GM19438 (cell line): ENCODE data around the gene ISCA2.
"Not testable (repeated sequence)": the region's sequence is repeated elsewhere in the genome, so short reads cannot be mapped to it uniquely, and the experiment has no call there.

Experiments
- ATAC-seq: cut with Tn5 transposase; IDR thresholded peaks from one replicate; pipeline ENCODE4 v1.9.1; 2021; ENCODE audit warnings: low read depth; ENCODE audit not compliant: unreplicated experiment

The ISCA2 gene

GRCh38 chr14:74493343-74494261, at the start of gene ISCA2:
Gene ISCA2, plus strand, starts transcription at chr14:74493765. Its CDS starts 10 bp downstream, at chr14:74493775.
- ATAC-seq, result peak; percentile 83

DNA sequence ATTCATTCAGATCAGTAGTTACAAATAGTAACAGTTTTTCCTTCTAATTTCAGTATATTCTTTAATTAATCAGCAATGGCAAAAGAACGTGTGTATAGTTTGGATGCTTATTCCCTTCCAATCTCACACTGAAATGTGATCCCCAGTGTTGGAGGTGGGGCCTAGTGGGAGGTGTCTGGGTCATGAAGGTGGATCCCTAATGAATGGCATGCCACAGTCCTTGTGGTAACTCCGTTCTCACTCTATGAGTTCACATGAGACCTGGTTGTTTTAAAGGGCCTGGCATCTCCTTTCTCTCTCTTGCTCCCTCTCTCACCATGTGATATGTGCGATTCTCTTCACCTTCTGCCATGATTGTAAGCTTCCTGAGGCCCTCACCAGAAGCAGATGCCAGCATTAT, 48.7 kb upstream of the ISCA2 start:
- ATAC-seq, result no peak

DNA sequence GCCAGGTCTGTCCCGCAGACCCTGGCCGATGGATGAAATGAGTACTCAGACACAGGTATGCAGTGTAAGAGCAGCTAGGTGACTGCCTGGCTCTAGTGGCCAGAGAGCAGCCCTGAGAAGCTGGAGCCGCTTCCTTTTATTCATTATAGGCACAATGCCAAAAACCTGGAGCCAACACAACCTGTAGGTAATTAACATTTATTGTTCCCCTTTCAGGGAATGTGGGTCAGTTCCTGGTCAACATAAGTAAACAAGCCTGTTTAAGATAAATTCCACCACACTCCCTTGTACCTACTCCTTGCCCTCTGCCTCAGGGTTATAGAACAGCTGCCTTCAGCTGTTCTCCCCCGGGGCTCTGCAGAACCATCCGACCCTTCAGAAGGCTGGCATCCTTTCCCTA, 39.2 kb upstream of the ISCA2 start:
- not testable (repeated sequence) for ATAC-seq

- ATAC-seq, result no peak
Observed at GRCh38 chr14:74456684-74457564, 36.6 kb upstream of the ISCA2 start.

GRCh38 chr14:74457565-74457895, 36.0 kb upstream of the ISCA2 start:
- no peak for ATAC-seq

DNA sequence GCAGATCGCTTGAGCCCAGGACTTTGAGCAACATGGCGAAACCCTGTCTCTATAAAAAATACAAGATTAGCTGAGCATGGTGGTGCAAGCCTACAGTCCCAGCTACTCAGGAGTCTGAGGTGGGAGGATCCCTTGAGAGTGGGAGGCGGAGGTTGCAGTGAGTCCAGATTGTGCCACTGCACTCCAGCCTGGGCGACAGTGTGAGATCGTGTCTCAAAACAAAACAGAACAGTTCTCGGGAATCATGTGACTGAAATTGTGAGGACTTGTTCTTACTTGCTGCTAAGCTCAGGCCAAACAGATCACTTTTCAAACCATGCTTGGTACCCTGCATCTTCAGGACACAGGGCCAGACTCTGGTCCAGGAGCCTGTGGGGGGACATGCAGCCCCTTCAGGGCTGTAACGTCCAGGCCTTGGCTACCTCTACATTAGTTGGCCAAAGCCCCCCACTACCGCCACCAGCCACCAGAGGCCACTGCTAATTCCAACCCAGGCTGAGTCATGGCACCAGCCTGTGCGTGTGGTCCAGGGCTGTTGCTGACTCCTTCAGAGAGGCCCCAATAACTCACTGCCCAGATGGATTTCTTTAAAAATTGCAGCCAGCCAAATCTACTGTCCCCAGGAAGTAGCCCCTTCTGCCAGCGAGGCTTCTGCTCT, 34.1 kb upstream of the ISCA2 start:
- no peak for ATAC-seq

DNA sequence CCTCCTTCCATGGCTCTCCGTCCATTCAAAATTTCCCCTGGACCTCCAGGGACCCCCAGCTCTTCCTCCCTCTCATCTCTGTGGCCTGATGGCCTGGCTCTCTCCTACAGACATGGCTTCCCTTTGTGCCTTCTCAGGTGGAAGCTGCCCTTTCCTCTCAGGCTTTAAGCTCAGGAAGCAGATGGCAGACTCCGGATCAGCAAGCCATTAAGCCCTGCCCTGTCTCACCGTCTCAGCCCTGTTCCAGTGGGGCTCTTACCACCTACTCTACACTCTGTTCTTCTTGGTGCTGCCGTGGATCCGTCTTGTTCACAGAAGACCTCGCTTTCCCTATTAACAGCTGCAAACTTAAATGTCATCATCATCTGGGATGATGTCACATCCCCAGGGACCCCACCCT, 33.6 kb upstream of the ISCA2 start:
- ATAC-seq, result no peak

DNA sequence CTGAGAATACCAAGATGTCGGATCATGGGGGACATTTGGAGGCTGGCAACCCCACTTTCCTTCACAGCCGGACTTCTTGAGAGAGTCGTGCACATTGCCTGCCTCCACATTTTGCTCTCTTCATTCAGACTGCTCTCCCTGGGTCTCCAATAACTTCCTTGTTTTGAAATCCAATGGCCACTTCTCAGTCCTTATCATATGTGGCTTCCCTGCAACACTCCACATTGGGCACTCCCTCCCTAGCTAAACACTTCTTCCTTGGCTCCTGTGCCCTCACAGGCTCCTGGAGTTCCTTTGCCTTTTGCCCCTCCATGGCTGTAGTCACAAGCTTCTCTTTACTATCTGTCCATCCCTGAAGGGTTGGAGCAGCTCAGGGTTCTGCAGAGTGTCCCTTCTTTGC, 30.6 kb upstream of the ISCA2 start:
- ATAC-seq, result no peak

DNA sequence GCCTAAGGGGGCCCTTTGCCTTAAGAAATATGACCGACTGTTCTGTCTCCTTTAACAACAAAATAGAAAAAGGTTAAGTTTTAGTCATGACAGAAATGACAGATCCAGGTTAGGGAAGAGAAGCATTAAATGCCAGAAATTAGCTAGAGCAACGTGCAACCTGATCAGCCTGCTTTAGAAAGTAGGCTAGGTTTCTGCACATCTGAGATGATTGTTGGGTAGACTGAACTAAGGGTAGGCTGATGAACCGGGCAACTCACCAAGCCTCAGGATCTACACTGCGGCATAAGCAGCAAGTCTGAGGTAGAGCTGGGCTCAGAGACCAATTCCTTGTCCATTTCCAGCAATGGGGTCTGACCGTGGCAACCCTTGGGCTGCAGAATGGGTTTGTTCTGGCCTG, 29.9 kb upstream of the ISCA2 start:
- no peak for ATAC-seq

GRCh38 chr14:74464785-74465184, 28.8 kb upstream of the ISCA2 start:
- ATAC-seq, result no peak

GRCh38 chr14:74465335-74465734, 28.2 kb upstream of the ISCA2 start:
- ATAC-seq, result no peak

DNA sequence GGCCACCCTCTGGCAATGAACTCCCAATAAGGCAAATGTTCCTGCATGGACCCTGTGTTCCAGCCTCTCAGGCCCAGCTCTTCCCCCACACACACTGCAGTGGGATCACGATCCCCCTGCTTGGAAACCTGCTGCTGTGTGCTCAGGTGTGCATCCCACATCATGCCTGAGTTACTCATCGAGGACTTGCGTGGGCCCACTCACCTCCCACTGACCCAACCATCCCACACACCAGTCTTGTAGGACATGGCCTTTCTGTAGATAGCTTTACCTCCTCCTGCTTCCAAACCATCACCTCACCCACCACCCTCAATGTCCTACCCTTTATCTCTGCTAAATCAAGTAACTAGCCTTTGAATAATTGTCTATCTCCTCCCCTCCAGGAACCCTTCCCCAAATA, 25.1 kb upstream of the ISCA2 start:
- no peak for ATAC-seq

DNA sequence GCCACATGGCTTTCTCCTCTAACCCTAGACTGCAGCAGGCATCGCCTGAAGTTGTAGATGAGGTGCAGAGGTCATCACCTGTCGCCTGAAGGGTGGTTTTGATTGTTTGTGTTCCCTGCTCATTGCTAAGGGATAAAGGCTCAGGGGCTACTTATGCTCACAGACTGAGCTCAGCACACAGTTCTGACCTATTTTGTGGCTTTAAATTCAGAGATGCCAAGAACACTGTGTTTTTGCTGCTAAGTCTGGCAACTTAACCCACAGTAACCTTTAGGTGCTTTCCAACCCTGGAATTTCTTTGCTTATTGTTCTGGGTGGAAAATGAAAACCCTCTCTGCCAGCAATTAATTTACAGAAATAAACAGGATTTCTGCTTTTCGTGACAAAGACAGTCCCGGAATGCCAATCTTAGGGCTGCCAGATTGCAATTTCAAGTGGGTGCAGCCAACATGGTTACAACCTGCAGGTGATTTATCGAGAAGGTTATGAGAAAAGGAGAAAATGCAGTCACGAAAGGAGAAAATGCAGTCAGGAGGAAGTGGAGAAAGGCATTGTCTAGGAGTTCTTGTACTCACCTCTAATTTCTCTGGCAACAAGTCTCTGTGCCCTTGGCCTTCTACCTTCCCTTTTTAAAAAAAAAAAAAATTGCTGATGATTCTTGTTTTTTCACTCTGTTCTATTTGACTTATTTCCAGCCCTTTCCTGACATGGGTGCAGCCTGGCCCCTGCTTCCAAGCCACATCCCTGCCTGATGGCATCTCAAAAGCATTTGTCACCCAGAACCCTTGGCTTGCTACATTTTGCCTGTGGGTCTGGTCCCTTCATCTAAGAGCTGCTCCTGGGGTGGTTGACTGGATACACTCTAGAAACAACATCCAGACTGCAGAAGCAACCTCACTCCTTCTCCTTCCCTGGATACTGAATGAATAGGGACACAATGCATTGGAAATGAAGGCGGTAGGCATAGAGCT, 23.7 kb upstream of the ISCA2 start:
- no peak for ATAC-seq

DNA sequence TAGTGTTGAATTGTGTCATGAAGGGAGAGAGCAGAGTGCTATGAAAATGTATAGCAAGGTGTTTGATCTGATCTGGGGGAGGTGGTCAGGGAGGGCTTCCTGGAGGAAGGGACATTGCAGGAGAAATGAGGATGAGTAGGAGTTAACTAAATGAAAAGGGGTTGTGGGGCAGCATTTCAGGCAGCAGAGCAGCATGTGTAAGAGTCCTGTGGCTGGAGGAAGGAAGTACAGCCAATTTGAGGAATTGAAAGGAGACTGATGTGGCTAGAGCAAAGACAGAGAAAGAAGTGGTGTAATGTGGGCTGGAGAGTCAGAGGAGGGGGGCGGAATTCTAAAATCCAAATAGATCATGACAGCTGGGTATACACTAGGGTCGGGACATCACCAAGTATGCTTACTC, 21.0 kb upstream of the ISCA2 start:
- ATAC-seq, result no peak

GRCh38 chr14:74474376-74474775, 19.2 kb upstream of the ISCA2 start:
- ATAC-seq, result no peak

DNA sequence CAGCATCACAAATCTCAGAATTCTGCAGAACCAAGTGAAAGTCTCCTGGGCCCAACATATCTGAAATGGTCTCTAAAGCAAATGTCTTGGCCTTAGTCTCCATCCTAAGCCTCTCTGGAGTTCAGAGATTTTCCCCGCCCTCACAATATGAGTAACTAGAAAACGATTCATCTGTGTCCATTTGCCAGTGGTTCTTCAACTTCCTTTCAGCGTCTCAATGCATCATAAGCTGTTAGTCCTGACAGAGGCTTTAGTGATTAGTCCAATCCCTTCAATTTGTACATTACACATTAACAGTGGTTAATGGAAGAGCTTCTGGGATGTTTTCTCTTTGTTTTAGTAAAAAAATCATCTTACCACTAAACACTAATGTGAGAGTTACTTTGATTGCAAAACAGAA, 17.9 kb upstream of the ISCA2 start:
- ATAC-seq, result no peak

- no peak for ATAC-seq
Observed at GRCh38 chr14:74476107-74476506, 17.5 kb upstream of the ISCA2 start.

DNA sequence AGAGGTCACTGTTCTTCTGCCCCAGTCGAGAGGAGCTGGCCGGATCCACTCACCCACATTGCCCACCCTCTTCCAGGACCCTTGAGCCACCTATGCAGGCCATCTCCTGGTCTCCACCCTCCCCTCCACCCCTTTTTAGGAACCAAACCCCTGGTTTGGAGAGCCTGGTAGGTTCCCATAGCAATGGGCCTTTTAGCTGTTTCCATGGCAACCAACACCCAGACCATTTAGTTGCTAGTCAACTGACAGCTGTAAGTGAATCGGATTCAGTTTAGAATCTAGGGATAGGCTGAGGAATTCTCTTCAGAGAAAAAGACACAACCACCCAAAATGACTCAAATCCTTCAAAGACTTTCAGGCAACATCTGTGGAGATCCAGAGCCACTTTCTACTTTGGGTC, 17.0 kb upstream of the ISCA2 start:
- no peak for ATAC-seq

DNA sequence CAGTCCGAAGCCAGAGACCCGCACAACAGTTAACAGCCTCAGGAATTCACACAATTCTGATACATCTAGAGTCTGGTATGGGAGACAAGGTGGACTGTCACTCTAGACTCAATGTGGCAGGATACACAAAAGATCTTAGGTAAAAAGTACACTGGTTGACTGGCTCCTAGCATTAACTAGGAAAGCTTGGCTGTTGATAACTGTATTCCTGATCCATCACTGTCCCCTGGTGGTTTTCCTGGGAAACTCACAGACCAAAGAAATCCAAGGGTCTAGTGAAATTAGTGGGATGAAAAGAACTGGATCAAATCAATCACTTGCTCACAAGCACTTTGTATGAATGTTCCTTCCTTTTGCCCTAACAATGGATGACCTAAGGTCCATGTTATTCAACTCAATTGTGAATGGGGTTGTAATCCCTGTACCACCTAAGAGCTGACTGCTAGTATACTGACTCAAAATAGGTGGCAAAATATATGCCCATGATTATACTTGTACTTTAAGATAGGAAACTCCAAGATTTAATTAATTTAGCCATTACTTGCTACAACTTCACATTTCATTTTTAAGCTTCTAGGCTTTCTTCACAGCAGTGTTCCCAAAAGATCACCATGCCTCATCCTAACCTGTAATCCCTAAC, 14.4 kb upstream of the ISCA2 start:
- ATAC-seq, result no peak

DNA sequence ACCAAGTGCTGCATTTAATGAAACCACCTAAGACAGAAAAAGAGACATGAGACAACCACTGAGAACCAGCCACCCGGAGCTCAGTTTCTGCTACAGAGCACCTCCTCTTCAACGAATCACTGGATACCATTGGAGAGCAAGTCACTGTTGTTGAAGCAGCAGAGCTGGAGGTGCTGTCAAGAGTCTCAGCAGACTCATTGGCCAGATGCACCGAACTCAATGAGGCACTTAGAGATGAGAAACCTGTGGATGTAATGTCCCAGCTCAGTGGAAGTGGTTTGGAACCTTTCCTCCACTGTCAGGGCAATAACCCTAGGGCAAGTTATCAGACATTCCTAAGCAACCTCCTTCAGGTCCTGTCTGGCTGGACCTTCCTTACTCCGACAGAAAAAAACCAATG, 13.5 kb upstream of the ISCA2 start:
- no peak for ATAC-seq
